Gastrocnemius medialis (tissue), 4 donors: Measurements from ENCODE around the gene RADIL. TPM values are rescaled to one million over a fixed set of nuclear protein-coding genes. Genes with fewer than 3 reads are reported as not detected.

Source experiments
- ATAC-seq, 2 donors: fragments of 150-250 bp; one replicate each; pipeline ENCODE4 v1.9.1; 2016
- DNase-seq, 2 donors: peaks; one replicate each; pipeline ENCODE4 v3.0.0-alpha.2; 2019
- H3K27ac ChIP-seq, 4 donors: fragments of 200-600 bp; sonication (generic); 1 replicate in 1 of 4; 2 replicates in 3 of 4; pipeline ENCODE4 v1.5.1; 2016 to 2018; ENCODE audit warnings: mild to moderate bottlenecking in 2 of 4, moderate library complexity in 1 of 4
- H3K27me3 ChIP-seq, 3 donors: fragments of 200-600 bp; sonication (generic) in 2 of 3; 1 replicate in 1 of 3; 2 replicates in 2 of 3; pipeline versions ENCODE4 v1.5.1 to v1.6.0; 2016 to 2019; ENCODE audit warnings: mild to moderate bottlenecking in 1 of 3, moderate library complexity in 1 of 3
- H3K36me3 ChIP-seq, 2 donors: fragments of 200-600 bp; sonication (generic) in 1 of 2; one replicate each; pipeline ENCODE4 v1.5.1; 2017 to 2018
- H3K4me1 ChIP-seq, 2 donors: fragments of 200-600 bp; sonication (generic) in 1 of 2; one replicate each; pipeline ENCODE4 v1.5.1; 2016 to 2017; ENCODE audit warnings: mild to moderate bottlenecking in 2 of 2
- H3K4me3 ChIP-seq, 4 donors: fragments of 200-600 bp; sonication (generic) in 3 of 4; 1 replicate in 1 of 4; 2 replicates in 3 of 4; pipeline ENCODE4 v1.5.1; 2016 to 2019; ENCODE audit warnings: mild to moderate bottlenecking in 2 of 4
- H3K9me3 ChIP-seq, 3 donors: fragments of 200-600 bp; sonication (generic) in 2 of 3; 1 replicate in 1 of 3; 2 replicates in 2 of 3; pipeline ENCODE4 v1.5.1; 2016 to 2019
- CTCF ChIP-seq, 5 experiments: fragments of 450-650 bp in 3 of 5; fragments of 200-600 bp in 2 of 5; sonication (generic) in 2 of 5; IDR thresholded peaks in 4 of 5; conservative IDR thresholded peaks in 1 of 5; 1 replicate in 4 of 5; 2 replicates in 1 of 5; pipeline ENCODE4 v1.5.1; 2016 to 2019; ENCODE audit warnings: antibody characterized with exemption in 5 of 5, mild to moderate bottlenecking in 3 of 5, moderate library complexity in 3 of 5
- POLR2A ChIP-seq, 2 donors: fragments of 450-650 bp; IDR thresholded peaks; one replicate each; pipeline ENCODE4 v1.6.1; 2017; ENCODE audit warnings: antibody characterized with exemption in 2 of 2, mild to moderate bottlenecking in 2 of 2, moderate library complexity in 2 of 2
- in situ Hi-C, 4 donors: fragments of 200-750 bp; cut with MboI; loops; one replicate each; pipeline versions ENCODE4 v1.15.0 to v1.8.0; 2017; ENCODE audit warnings: low sequenced_read_pairs in 4 of 4
- intact Hi-C: fragments of 100-400 bp; cut with DNase I; formaldehyde crosslinking; loops from one replicate; pipeline ENCODE4 v1.15.1; 2023; ENCODE audit warnings: low total_unique reads
- total RNA-seq, 4 donors: library from RNA; depleted of rRNA; stranded (reverse); fragments of >200 nt; gene quantifications; one replicate each; pipeline versions ENCODE4 v1.1.0 to v1.2.3, GENCODE V29; 2016

Gene RADIL
- total RNA-seq, 4 donors from 2014 or later: 2.1 to 12.1 (median 5.0) TPM

- no peaks in the 10 kb centered on the region for H3K4me1 ChIP-seq
- H3K27me3 ChIP-seq: no peaks in the 10 kb centered on the region
- H3K4me3 ChIP-seq: peak overlapping the region in 1 of 4 donors; percentile 20
- ATAC-seq: peak; percentile 33
- no peaks in the 10 kb centered on the region for H3K36me3 ChIP-seq
- no peak for DNase-seq
- no peaks in the 10 kb centered on the region for H3K9me3 ChIP-seq
- H3K27ac ChIP-seq: peak overlapping the region; percentile 45 to 67 (median 62)
- intact Hi-C loops (no loop called here), in situ Hi-C loops (loop anchor here in 1 of 4 donors (10.0 kb wide), 1 partner anchor 276 kb away; no protein-coding TSS in a partner anchor)
- TF ChIP-seq CTCF (IDR thresholded peaks at IDR 0.05 in 4 of 5, conservative IDR thresholded peaks at IDR 0.05 in 1 of 5) (no peak), POLR2A (IDR thresholded peaks at IDR 0.05) (no peak)
Observed at GRCh38 chr7:4809091-4809591, 74.4 kb downstream of the RADIL start.

DNA sequence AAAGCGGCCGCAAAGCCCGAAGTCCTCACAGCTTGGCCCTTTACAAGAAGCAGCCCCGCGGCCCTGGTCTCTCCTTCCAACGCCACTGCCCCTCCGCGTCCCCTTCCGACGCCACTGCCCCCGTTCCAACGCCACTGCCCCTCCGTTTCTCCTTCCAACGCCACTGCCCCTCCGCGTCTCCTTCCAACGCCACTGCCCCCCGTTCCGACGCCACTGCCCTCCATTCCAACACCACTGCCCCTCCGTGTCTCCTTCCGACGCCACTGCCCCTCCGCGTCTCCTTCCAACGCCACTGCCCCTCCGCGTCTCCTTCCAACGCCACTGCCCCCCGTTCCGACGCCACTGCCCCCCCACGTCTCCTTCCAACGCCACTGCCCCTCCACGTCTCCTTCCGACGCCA lies 75.0 kb downstream of the RADIL start:
- intact Hi-C loops: no loop called here
- peak overlapping the region; percentile 45 to 64 (median 62) for H3K27ac ChIP-seq

DNA sequence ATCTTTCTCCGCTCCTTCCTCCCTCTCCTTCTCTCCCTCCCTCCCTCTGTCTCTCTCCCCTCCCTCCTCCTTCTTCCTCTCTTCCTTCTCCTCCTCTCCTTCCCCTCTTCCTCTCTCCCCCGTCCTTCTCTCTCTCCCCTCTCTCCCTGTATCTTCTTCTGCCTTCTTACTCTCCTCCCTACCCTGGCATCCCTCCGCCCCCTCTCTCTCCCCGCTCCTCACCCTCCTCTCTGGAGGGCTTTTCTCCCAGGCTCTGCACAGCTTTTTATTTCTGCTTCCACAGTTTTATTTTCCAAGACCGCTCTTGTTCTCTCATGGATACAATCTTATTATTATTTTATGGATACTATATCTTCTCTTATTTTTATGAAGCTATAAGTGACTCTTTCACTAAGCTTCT lies 75.5 kb downstream of the RADIL start:
- Histone ChIP-seq H3K27me3 (no peaks in the 10 kb centered on the region), H3K27ac (peak overlapping the region; percentile 45 to 63 (median 54)), H3K9me3 (no peaks in the 10 kb centered on the region), H3K4me3 (no peak overlapping the region), H3K4me1 (no peaks in the 10 kb centered on the region), H3K36me3 (no peaks in the 10 kb centered on the region)
- no peak for TF ChIP-seq CTCF (IDR thresholded peaks at IDR 0.05 in 4 of 5, conservative IDR thresholded peaks at IDR 0.05 in 1 of 5)
- TF ChIP-seq POLR2A (IDR thresholded peaks at IDR 0.05): no peak
- in situ Hi-C loops: loop anchor here in 1 of 4 donors (10.0 kb wide), 1 partner anchor 277 kb away; no protein-coding TSS in a partner anchor
- ATAC-seq: no peak
- no peak for DNase-seq
- intact Hi-C loops: no loop called here

More for the DNA sequence above, 75.0 kb downstream of the RADIL start:
- H3K9me3 ChIP-seq: no peaks in the 10 kb centered on the region
- H3K36me3 ChIP-seq: no peaks in the 10 kb centered on the region
- DNase-seq (no peak), ATAC-seq (no peak)
- H3K4me1 ChIP-seq: no peaks in the 10 kb centered on the region
- no peak overlapping the region for H3K4me3 ChIP-seq
- in situ Hi-C loops: loop anchor here in 1 of 4 donors (10.0 kb wide), 1 partner anchor 276 kb away; no protein-coding TSS in a partner anchor
- no peaks in the 10 kb centered on the region for H3K27me3 ChIP-seq
- TF ChIP-seq POLR2A (IDR thresholded peaks at IDR 0.05): no peak
- TF ChIP-seq CTCF (IDR thresholded peaks at IDR 0.05 in 4 of 5, conservative IDR thresholded peaks at IDR 0.05 in 1 of 5): no peak

DNA sequence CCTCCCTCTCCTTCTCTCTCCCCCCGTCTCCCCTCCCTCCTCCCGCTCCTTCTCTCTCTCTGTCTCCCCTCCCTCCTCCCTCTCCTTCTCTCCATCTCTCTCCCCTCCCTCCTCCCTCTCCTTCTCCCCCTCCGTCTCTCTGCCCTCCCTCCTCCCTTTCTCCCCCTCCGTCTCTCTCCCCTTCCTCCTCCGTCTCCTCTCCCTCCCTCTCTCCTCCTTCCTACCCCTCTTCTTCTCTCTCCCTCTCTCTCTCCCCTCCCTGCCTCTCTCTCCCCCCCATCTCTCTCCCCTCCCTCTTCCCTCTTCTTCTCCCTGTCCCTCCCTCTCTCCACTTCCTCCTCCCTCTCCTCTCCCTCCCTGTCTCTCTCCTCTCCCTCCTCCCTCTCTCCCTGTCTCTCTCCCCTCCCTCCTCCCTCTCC lies 75.9 kb downstream of the RADIL start:
- Histone ChIP-seq H3K27me3 (no peaks in the 10 kb centered on the region), H3K4me3 (no peak overlapping the region), H3K4me1 (no peaks in the 10 kb centered on the region), H3K9me3 (no peaks in the 10 kb centered on the region), H3K27ac (peak overlapping the region in 3 of 4 donors; percentile 49 to 63 (median 60)), H3K36me3 (no peaks in the 10 kb centered on the region)
- TF ChIP-seq POLR2A (IDR thresholded peaks at IDR 0.05): no peak
- no peak for TF ChIP-seq CTCF (IDR thresholded peaks at IDR 0.05 in 4 of 5, conservative IDR thresholded peaks at IDR 0.05 in 1 of 5)
- no peak for DNase-seq
- ATAC-seq: no peak
- intact Hi-C loops: no loop called here
- in situ Hi-C loops: loop anchor here in 1 of 4 donors (10.0 kb wide), 1 partner anchor 277 kb away; no protein-coding TSS in a partner anchor
